ENCODE data around the gene MYBBP1A. TPM values are rescaled to one million over a fixed set of nuclear protein-coding genes. Genes with fewer than 3 reads are reported as not detected.

MYBBP1A gene
- total and polyA plus RNA-seq, 3 experiments from 2014 or later: 34.1 to 157 (median 148) TPM

Other genes starting within 250 kb of the MYBBP1A start
- 10 to 100 TPM; 54.9 to 68.0 TPM for gene UBE2G1, start 188.7 kb downstream of the MYBBP1A start, total RNA-seq
- gene UBE2G1, start 188.7 kb downstream of the MYBBP1A start, polyA plus RNA-seq: 66.6 TPM
- 1 to 10 TPM; 7.3 to 7.5 TPM for gene SPNS3, start 121.4 kb downstream of the MYBBP1A start, total RNA-seq
- 10.0 TPM for gene SPNS3, start 121.4 kb downstream of the MYBBP1A start, polyA plus RNA-seq
- under 1 TPM; 0.49 to 0.50 TPM for gene SPNS2, start 56.5 kb downstream of the MYBBP1A start, total RNA-seq
- 0.10 TPM for gene SPNS2, start 56.5 kb downstream of the MYBBP1A start, polyA plus RNA-seq
- not detected for gene GGT6, start 5.2 kb upstream of the MYBBP1A start, total RNA-seq
- gene GGT6, start 5.2 kb upstream of the MYBBP1A start, polyA plus RNA-seq: not detected
- gene SMTNL2, start 29.1 kb upstream of the MYBBP1A start, total RNA-seq: not detected
- gene SMTNL2, start 29.1 kb upstream of the MYBBP1A start, polyA plus RNA-seq: not detected
- gene ALOX15, start 86.3 kb upstream of the MYBBP1A start, total RNA-seq: not detected
- gene ALOX15, start 86.3 kb upstream of the MYBBP1A start, polyA plus RNA-seq: not detected
- gene PELP1, start 148.8 kb upstream of the MYBBP1A start, total RNA-seq: 10 to 100 TPM; 95.6 to 99.2 TPM
- 12.6 TPM for gene PELP1, start 148.8 kb upstream of the MYBBP1A start, polyA plus RNA-seq
- gene ARRB2, start 155.2 kb upstream of the MYBBP1A start, total RNA-seq: 100 to 1,000 TPM; 170 to 172 TPM
- 69.4 TPM for gene ARRB2, start 155.2 kb upstream of the MYBBP1A start, polyA plus RNA-seq
- 10 to 100 TPM; 23.4 to 26.7 TPM for gene MED11, start 176.0 kb upstream of the MYBBP1A start, total RNA-seq
- gene MED11, start 176.0 kb upstream of the MYBBP1A start, polyA plus RNA-seq: 58.9 TPM
- gene ZMYND15, start 184.4 kb upstream of the MYBBP1A start, total RNA-seq: under 1 TPM in 1 of 2 experiments, not detected in 1; 0.09 TPM
- not detected for gene ZMYND15, start 184.4 kb upstream of the MYBBP1A start, polyA plus RNA-seq
- gene CXCL16, start 184.5 kb upstream of the MYBBP1A start, total RNA-seq: 1 to 10 TPM; 2.4 to 2.8 TPM
- gene CXCL16, start 184.5 kb upstream of the MYBBP1A start, polyA plus RNA-seq: 3.0 TPM
- not detected for gene TM4SF5, start 216.5 kb upstream of the MYBBP1A start, total RNA-seq
- not detected for gene TM4SF5, start 216.5 kb upstream of the MYBBP1A start, polyA plus RNA-seq
- not detected for gene VMO1, start 231.0 kb upstream of the MYBBP1A start, total RNA-seq
- not detected for gene VMO1, start 231.0 kb upstream of the MYBBP1A start, polyA plus RNA-seq
- not detected for gene GLTPD2, start 233.6 kb upstream of the MYBBP1A start, total RNA-seq
- gene GLTPD2, start 233.6 kb upstream of the MYBBP1A start, polyA plus RNA-seq: not detected
- 100 to 1,000 TPM; 198 to 207 TPM for gene PSMB6, start 240.8 kb upstream of the MYBBP1A start, total RNA-seq
- gene PSMB6, start 240.8 kb upstream of the MYBBP1A start, polyA plus RNA-seq: 259 TPM

Measured in CD8-positive, alpha-beta memory T cell (primary cell).